GM18867 (cell line): ENCODE data around the gene BYSL.
A peak's percentile ranks its signal among the peaks of the same experiment; 100 is the strongest.

Experiments
- ATAC-seq: cut with Tn5 transposase; IDR thresholded peaks from one replicate; pipeline ENCODE4 v1.9.1; 2021; ENCODE audit warnings: mild to moderate bottlenecking, moderate library complexity; ENCODE audit not compliant: unreplicated experiment

BYSL gene

GRCh38 chr6:41920921-41921711 is at the start of gene BYSL, which contains the start of gene MED20:
Gene BYSL, plus strand, starts transcription at chr6:41921499. Its CDS starts 64 bp downstream, at chr6:41921563.
Gene MED20, minus strand, starts transcription at chr6:41921139. Its CDS starts 121 bp downstream, at chr6:41921018.
- peak; percentile 86 for ATAC-seq

GRCh38 chr6:41871691-41872090 is 49.6 kb upstream of the BYSL start:
- no peak for ATAC-seq

- no peak for ATAC-seq
Measured at GRCh38 chr6:41872147-41872546, 49.2 kb upstream of the BYSL start.

GRCh38 chr6:41874741-41875140 is 46.6 kb upstream of the BYSL start:
- ATAC-seq, result no peak

GRCh38 chr6:41877051-41877680 is 44.1 kb upstream of the BYSL start:
- no peak for ATAC-seq

GRCh38 chr6:41878246-41878645 is 43.1 kb upstream of the BYSL start:
- ATAC-seq, result no peak

GRCh38 chr6:41878961-41879405 is 42.3 kb upstream of the BYSL start:
- no peak for ATAC-seq

- ATAC-seq, result no peak
Measured at GRCh38 chr6:41881506-41881905, 39.8 kb upstream of the BYSL start.

- no peak for ATAC-seq
Measured at GRCh38 chr6:41884957-41885356, 36.3 kb upstream of the BYSL start.

- ATAC-seq, result no peak
Measured at GRCh38 chr6:41885930-41886329, 35.4 kb upstream of the BYSL start.

GRCh38 chr6:41887331-41887751 is 34.0 kb upstream of the BYSL start:
- ATAC-seq, result no peak

- no peak for ATAC-seq
Measured at GRCh38 chr6:41892921-41893564, 28.3 kb upstream of the BYSL start.

GRCh38 chr6:41894366-41895299 is 26.7 kb upstream of the BYSL start:
- ATAC-seq, result peak; percentile 31

- peak; percentile 77 for ATAC-seq
Measured at GRCh38 chr6:41895300-41896233, 25.7 kb upstream of the BYSL start, which contains the start of gene USP49. Gene USP49, minus strand, starts transcription at chr6:41895375. Its CDS starts 88,392 bp downstream, at chr6:41806983.

GRCh38 chr6:41896281-41896680 is 25.0 kb upstream of the BYSL start:
- no peak for ATAC-seq

- ATAC-seq, result no peak
Measured at GRCh38 chr6:41900861-41901260, 20.4 kb upstream of the BYSL start.

GRCh38 chr6:41901882-41902519 is 19.3 kb upstream of the BYSL start:
- no peak for ATAC-seq

GRCh38 chr6:41909727-41910126 is 11.6 kb upstream of the BYSL start:
- no peak for ATAC-seq

GRCh38 chr6:41914343-41914742 is 7.0 kb upstream of the BYSL start:
- ATAC-seq, result no peak
